Epithelial cell of proximal tubule (primary cell): ENCODE data around the gene ACOT2. TPM values are rescaled to one million over a fixed set of nuclear protein-coding genes. Genes with fewer than 3 reads are reported as not detected.
"Not testable (repeated sequence)": the region's sequence is repeated elsewhere in the genome, so short reads cannot be mapped to it uniquely, and the experiment has no call there.

Experiments used
- DNase-seq: peaks from one replicate; pipeline ENCODE4 v3.0.0-alpha.2; 2011; ENCODE audit warnings: low read depth
- H3K4me3 ChIP-seq: 2 replicates; pipeline ENCODE4 v1.5.1; 2011; ENCODE audit warnings: low read depth, mild to moderate bottlenecking, low read length
- CTCF ChIP-seq: conservative IDR thresholded peaks from 2 replicates; pipeline ENCODE4 v1.5.1; 2012; ENCODE audit warnings: low read depth, mild to moderate bottlenecking, low read length
- total RNA-seq: library from RNA; depleted of rRNA; stranded (reverse); fragments of >200 nt; gene quantifications from 2 replicates; pipeline ENCODE4 v1.2.3, GENCODE V29; 2015

Gene ACOT2
- total RNA-seq, 1 donor from 2014 or later = 9.2 TPM

- TF ChIP-seq CTCF = no peak
- H3K4me3 ChIP-seq = peak overlapping the region; percentile 68
- DNase-seq = no peak
Observed at GRCh38 chr14:73567951-73568885, 795 bp upstream of the ACOT2 start.

GRCh38 chr14:73568886-73569184 is 178 bp upstream of the ACOT2 start:
- peak overlapping the region; percentile 68 for H3K4me3 ChIP-seq
- not testable (repeated sequence) for DNase-seq

GRCh38 chr14:73570913-73571312 is 1.9 kb downstream of the ACOT2 start:
- not testable (repeated sequence) for DNase-seq, H3K4me3 ChIP-seq
- TF ChIP-seq CTCF = peak; percentile 64

GRCh38 chr14:73573034-73573433 is 4.0 kb downstream of the ACOT2 start:
- H3K4me3 ChIP-seq, DNase-seq: not testable (repeated sequence)

- not testable (repeated sequence) for DNase-seq, H3K4me3 ChIP-seq
Observed at GRCh38 chr14:73573740-73574139, 4.7 kb downstream of the ACOT2 start.

- not testable (repeated sequence) for DNase-seq, H3K4me3 ChIP-seq
Observed at GRCh38 chr14:73574251-73574650, 5.2 kb downstream of the ACOT2 start.

GRCh38 chr14:73576391-73576790 is 7.4 kb downstream of the ACOT2 start:
- H3K4me3 ChIP-seq = no peak overlapping the region
- no peak for TF ChIP-seq CTCF
- DNase-seq = no peak

GRCh38 chr14:73577214-73577613 is 8.2 kb downstream of the ACOT2 start:
- DNase-seq, H3K4me3 ChIP-seq: not testable (repeated sequence)

GRCh38 chr14:73582102-73582979 is 13.3 kb downstream of the ACOT2 start:
- DNase-seq, H3K4me3 ChIP-seq: not testable (repeated sequence)

- DNase-seq = no peak
- no peak overlapping the region for H3K4me3 ChIP-seq
- TF ChIP-seq CTCF = no peak
Observed at GRCh38 chr14:73588695-73589094, 19.7 kb downstream of the ACOT2 start.
